ENCODE data around the gene CLCN6.

DNA sequence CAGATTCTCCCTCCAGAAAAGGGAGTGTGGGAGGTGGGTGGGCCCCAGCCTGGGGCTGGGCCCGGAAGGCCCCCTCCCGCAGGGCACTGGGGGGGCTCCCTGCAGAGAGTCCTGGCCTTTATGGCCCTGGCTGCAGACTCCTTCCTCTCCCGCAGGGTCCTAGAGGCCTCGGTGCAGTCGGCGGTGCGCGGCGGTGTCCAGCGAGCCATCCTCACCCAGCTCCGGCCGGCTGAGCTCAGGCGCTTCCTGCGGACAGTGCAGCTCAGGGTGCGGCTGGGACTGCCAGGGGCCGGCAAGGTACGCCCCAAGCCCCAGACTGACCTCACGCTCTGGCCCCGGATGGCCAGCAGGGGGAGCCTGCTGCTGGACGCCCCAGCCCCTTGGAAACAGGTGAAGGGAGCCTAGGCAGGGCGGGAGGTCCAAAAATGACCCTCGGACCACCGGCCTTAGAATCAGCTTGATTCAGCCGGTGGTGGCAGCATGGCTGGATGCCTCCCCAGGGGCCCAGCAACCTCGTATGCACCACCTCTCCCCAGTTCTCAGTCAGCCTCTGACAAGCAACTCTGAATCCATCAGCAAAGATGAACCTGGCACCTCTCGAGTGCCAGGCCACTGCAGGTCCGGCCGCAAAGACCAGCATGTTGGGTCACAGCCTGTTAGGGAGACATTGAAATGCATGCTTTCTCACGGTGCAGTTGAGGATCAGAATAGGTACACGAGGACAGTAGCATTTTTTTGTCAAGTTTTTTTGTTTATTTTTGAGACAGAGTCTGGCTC, 20.8 kb upstream of the CLCN6 start:
- TF ChIP-seq, protein P1, sequence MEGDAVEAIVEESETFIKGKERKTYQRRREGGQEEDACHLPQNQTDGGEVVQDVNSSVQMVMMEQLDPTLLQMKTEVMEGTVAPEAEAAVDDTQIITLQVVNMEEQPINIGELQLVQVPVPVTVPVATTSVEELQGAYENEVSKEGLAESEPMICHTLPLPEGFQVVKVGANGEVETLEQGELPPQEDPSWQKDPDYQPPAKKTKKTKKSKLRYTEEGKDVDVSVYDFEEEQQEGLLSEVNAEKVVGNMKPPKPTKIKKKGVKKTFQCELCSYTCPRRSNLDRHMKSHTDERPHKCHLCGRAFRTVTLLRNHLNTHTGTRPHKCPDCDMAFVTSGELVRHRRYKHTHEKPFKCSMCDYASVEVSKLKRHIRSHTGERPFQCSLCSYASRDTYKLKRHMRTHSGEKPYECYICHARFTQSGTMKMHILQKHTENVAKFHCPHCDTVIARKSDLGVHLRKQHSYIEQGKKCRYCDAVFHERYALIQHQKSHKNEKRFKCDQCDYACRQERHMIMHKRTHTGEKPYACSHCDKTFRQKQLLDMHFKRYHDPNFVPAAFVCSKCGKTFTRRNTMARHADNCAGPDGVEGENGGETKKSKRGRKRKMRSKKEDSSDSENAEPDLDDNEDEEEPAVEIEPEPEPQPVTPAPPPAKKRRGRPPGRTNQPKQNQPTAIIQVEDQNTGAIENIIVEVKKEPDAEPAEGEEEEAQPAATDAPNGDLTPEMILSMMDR (conservative IDR thresholded peaks at IDR 0.05; ENCODE audit: low read depth, low read length) = peak; percentile 87
- TF ChIP-seq EZH2 (IDR thresholded peaks at IDR 0.05; ENCODE audit: borderline replicate concordance, low read depth, low read length, poor library complexity, severe bottlenecking) = no peak

Measured in A673 (cell line).